Astrocyte of the cerebellum (primary cell): ENCODE measurements around the gene OTUB1.
"Not testable (repeated sequence)": the region's sequence is repeated elsewhere in the genome, so short reads cannot be mapped to it uniquely, and the experiment has no call there.

ENCODE experiments used
- DNase-seq: peaks from one replicate; pipeline ENCODE4 v3.0.0-alpha.2; 2011; ENCODE audit warnings: low read depth
- H3K4me3 ChIP-seq: 2 replicates; pipeline ENCODE4 v1.5.1; 2011; ENCODE audit warnings: mild to moderate bottlenecking, low read depth, low read length, moderate library complexity
- CTCF ChIP-seq: IDR thresholded peaks from 2 replicates; pipeline ENCODE4 v1.5.1; 2012; ENCODE audit warnings: low read length, low read depth, moderate library complexity, mild to moderate bottlenecking; ENCODE audit errors: missing control alignments
- in situ Hi-C: cut with HindIII; loops from 2 replicates; pipeline ENCODE4 v1.10.0; 2017; ENCODE audit warnings: low sequenced_read_pairs

OTUB1 gene

DNA sequence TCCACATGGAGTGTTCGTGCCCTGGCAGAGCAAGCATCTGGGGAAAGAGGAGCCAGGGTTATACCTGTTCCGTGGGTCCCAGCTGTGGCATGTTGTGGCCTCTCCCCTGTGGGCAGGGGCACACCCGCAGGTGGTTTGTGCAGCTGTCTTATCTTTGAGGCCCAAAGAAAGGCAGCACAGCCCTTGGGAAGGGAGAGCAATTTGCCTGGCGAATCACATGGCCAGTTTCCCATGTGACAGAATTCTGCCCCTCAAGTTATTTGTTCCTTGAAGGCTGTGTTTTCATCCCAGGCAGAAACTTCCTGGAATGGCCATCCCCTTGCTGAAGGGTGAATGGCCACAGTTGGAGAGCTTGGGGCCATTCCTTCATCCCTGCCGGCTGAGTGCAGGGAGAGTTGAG lies 28.2 kb upstream of the OTUB1 start:
- in situ Hi-C loops, result loop anchor here (5.0 kb wide), 1 partner anchor 121 kb away; the partner anchor contains the start of gene MARK2
- DNase-seq, result no peak
- TF ChIP-seq CTCF, result no peak
- H3K4me3 ChIP-seq, result no peak overlapping the region

- no peak for DNase-seq
- TF ChIP-seq CTCF, result no peak
- H3K4me3 ChIP-seq, result no peak overlapping the region
- in situ Hi-C loops, result no loop called here
Observed at GRCh38 chr11:63961608-63962412, 24.4 kb upstream of the OTUB1 start.

- H3K4me3 ChIP-seq, DNase-seq, in situ Hi-C loops: not testable (repeated sequence)
Observed at GRCh38 chr11:63963895-63964294, 22.3 kb upstream of the OTUB1 start.

GRCh38 chr11:63966444-63966843 lies 19.8 kb upstream of the OTUB1 start:
- in situ Hi-C loops, result no loop called here
- no peak overlapping the region for H3K4me3 ChIP-seq
- TF ChIP-seq CTCF, result no peak
- DNase-seq, result no peak

- in situ Hi-C loops, result no loop called here
- no peak for TF ChIP-seq CTCF
- no peak for DNase-seq
- H3K4me3 ChIP-seq, result no peak overlapping the region
Observed at GRCh38 chr11:63969461-63969860, 16.8 kb upstream of the OTUB1 start.

DNA sequence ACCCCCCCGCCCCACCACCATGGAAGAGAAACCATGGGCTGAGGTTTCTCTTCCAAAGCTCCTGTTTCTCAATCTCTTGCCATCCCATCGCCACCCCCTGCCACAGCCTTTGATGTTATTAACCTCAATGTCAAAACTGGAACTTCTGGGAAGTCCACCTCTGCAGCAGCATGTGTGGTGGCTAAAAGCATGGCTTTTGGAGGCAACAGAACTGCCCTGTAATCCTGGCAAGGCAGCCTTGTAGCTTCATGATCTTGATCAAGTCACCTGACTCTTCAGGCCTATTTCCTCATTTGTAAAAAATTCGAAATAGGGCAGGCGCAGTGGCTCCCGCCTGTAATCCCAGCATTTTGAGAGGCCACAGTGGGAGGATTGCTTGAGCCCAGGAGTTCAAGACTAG lies 15.3 kb upstream of the OTUB1 start:
- TF ChIP-seq CTCF, result no peak
- in situ Hi-C loops, result no loop called here
- no peak overlapping the region for H3K4me3 ChIP-seq
- no peak for DNase-seq

- DNase-seq, H3K4me3 ChIP-seq, in situ Hi-C loops: not testable (repeated sequence)
Observed at GRCh38 chr11:63973912-63974258, 12.4 kb upstream of the OTUB1 start.
